HG03139 (cell line): ENCODE measurements around the gene RAG1.

ENCODE experiments used
- ATAC-seq: cut with Tn5 transposase; IDR thresholded peaks from one replicate; pipeline ENCODE4 v1.9.1; 2021; ENCODE audit not compliant: unreplicated experiment

RAG1 gene

DNA sequence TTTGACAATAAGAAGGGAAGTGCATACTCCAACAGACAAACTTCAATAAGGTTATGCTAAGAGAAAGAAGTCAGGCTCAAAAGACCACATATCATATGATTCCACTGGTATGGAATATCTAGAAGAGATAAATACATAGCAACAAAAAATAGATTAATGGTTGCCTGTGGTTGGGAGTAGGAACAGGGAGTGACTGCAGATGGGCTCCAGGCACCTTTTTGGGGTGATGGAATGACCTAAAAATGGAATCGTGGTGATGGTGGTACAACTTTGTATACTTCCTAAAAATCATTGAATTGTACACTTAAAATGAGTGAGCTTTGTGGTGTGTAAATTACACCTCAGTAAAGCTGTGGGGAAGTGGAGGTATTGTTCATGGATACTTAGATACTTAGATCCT lies 59.2 kb downstream of the RAG1 start:
- ATAC-seq: no peak

DNA sequence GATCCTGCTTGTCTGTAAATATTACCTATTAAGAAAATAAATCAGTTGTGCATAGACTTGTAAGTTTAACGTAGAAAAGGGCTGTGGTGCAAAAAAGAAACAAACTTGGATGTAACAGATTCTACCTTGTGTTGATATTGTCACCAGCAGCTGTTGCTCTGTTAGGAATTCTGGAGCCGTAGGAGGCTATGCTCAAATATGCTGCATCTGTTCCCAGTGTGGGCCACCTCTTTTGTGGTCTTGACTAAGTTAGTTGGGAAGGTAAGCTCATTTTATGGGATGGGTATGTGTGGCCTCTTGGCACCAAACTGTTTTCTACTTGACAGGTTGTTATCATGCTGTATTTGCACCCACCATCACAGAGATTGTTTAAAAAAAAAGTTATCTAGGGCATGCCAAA lies 59.7 kb downstream of the RAG1 start:
- ATAC-seq: no peak

DNA sequence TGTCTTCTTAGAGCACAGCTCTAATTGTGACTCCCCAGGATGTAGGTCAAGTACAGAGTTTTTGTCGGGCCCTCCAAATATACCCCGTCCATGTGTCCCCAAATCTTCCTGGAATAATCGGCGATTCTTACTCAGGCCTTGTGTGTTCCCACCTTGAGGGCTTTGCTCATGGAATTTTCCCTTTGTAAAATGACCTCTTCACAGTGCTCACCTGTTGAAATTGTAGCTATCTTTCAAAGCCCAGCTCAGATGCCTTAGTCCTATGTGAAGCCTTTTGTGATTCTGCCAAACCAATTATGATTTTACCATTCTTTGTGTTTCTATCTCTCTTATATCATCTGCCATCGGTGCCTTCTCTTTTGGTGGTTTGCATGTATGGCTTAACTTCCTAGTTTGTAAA lies 60.3 kb downstream of the RAG1 start:
- ATAC-seq: no peak

GRCh38 chr11:36628765-36629244 lies 61.0 kb downstream of the RAG1 start:
- ATAC-seq: no peak
